Aorta (tissue), 5 donors: ENCODE results near the gene NOXRED1. TPM values are rescaled to one million over a fixed set of nuclear protein-coding genes. Genes with fewer than 3 reads are reported as not detected.

Experiments used
- ATAC-seq: fragments of 200-7000 bp; cut with Tn5 transposase; one replicate; pipeline ENCODE4 v1.9.1; 2022; ENCODE audit warnings: moderate library complexity; ENCODE audit not compliant: low FRiP score
- DNase-seq, 2 donors: peaks; one replicate each; pipeline ENCODE4 v3.0.0-alpha.2; 2020
- H3K27ac ChIP-seq, 2 donors: one replicate each; pipeline ENCODE4 v1.5.1; 2013; ENCODE audit warnings: low read length in 2 of 2, mild to moderate bottlenecking in 2 of 2, moderate library complexity in 2 of 2, control low read depth in 1 of 2, inconsistent platforms in 1 of 2, low read depth in 1 of 2
- H3K27me3 ChIP-seq, 2 donors: one replicate each; pipeline ENCODE4 v1.6.1; 2013; ENCODE audit warnings: control low read depth in 1 of 2, low read length in 1 of 2, mild to moderate bottlenecking in 1 of 2, moderate library complexity in 1 of 2; ENCODE audit not compliant: insufficient read depth in 2 of 2, control insufficient read depth in 1 of 2
- H3K36me3 ChIP-seq, 2 donors: one replicate each; pipeline ENCODE4 v1.6.1; 2013; ENCODE audit warnings: control low read depth in 1 of 2, low read length in 1 of 2, mild to moderate bottlenecking in 1 of 2; ENCODE audit not compliant: insufficient read depth in 2 of 2, control insufficient read depth in 1 of 2
- H3K4me1 ChIP-seq, 2 donors: one replicate each; pipeline ENCODE4 v1.6.1; 2013; ENCODE audit warnings: low read length in 2 of 2, control low read depth in 1 of 2, mild to moderate bottlenecking in 1 of 2, moderate library complexity in 1 of 2; ENCODE audit not compliant: insufficient read depth in 2 of 2, control insufficient read depth in 1 of 2
- H3K4me3 ChIP-seq, 2 donors: one replicate each; pipeline ENCODE4 v1.5.1; 2013; ENCODE audit warnings: low read length in 2 of 2, control low read depth in 1 of 2, mild to moderate bottlenecking in 1 of 2
- H3K9me3 ChIP-seq: one replicate; pipeline ENCODE4 v1.6.1; 2013; ENCODE audit warnings: mild to moderate bottlenecking, low read length; ENCODE audit not compliant: control insufficient read depth
- WGBS, 2 donors: extraction: QIAGEN DNeasy Blood & Tissue Kit; methylation state at CpG; one replicate each; pipeline ENCODE4 v1.1.7; 2013; 5-methylcytosine and 5-hydroxymethylcytosine counted together
- intact Hi-C, 2 donors: fragments of 100-400 bp; cut with DNase I; formaldehyde crosslinking; loops; one replicate each; pipeline versions ENCODE4 v1.14.2 to v1.15.0; 2022
- polyA plus RNA-seq, 2 donors: library from polyadenylated mRNA; stranded (reverse); fragments of 200-250 nt; gene quantifications; one replicate each; pipeline ENCODE4 v1.2.3, GENCODE V29; 2013
- total RNA-seq, 2 donors: library from RNA; stranded (reverse); fragmentation: NEBNext Ultra II Directional; extraction: Animal tissue kit (Norgen Biotek cat#: 25700); gene quantifications; one replicate each; pipeline ENCODE4 v1.2.1, GENCODE V29; 2021
- donor health status: healthy with polysubstance abuse.
- donor health status: Bipolar disorder and iron deficiency.
- donor health status: DM: no; HTN: no; CAD: no.
- donor health status: DM: no; HTN: no; CAD: no.
- donor health status: DM: yes; HTN: yes; CAD: no.

The NOXRED1 gene
- total and polyA plus RNA-seq, 4 donors: 0.13 to 1.0 (median 0.32) TPM; not detected in 1

GRCh38 chr14:77457115-77457521, 33.8 kb upstream of the NOXRED1 start:
- no peaks in the 10 kb centered on the region for H3K27me3 ChIP-seq
- peaks cover 1 to 11% of the 10 kb centered on the region in 2 donors for H3K36me3 ChIP-seq
- no peaks in the 10 kb centered on the region for H3K4me1 ChIP-seq
- no peaks in the 10 kb centered on the region for H3K9me3 ChIP-seq
- DNase-seq (peak in 1 of 2 donors; percentile 52), ATAC-seq (peak; percentile 2)
- peak overlapping the region in 1 of 2 donors; percentile 55 for H3K27ac ChIP-seq
- 0% methylated on average over 18 of the region's 18 CpGs for WGBS, 2 donors
- H3K4me3 ChIP-seq: peak overlapping the region; percentile 65 to 79
- intact Hi-C loops: loop anchor here (5.0 to 10.0 kb wide), 4 partner anchors 90 to 250 kb away; partner anchors contain the start of genes GSTZ1 (in 2 of the 2), POMT2 (in 2 of the 2), ALKBH1 (in 1 of the 2) and SLIRP (in 1 of the 2)

GRCh38 chr14:77455966-77456640, 32.8 kb upstream of the NOXRED1 start:
- intact Hi-C loops: loop anchor here (5.0 to 10.0 kb wide), 4 partner anchors 91 to 251 kb away; partner anchors contain the start of genes GSTZ1 (in 2 of the 2), POMT2 (in 2 of the 2), ALKBH1 (in 1 of the 2) and SLIRP (in 1 of the 2)
- DNase-seq: no peak
- 75 to 77% methylated on average over 2 of the region's 2 CpGs for WGBS, 2 donors

GRCh38 chr14:77442196-77442595, 18.9 kb upstream of the NOXRED1 start:
- H3K27ac ChIP-seq: no peak overlapping the region
- DNase-seq (no peak), ATAC-seq (no peak)
- no peaks in the 10 kb centered on the region for H3K4me1 ChIP-seq
- peaks cover 12 to 15% of the 10 kb centered on the region in 2 donors for H3K36me3 ChIP-seq
- intact Hi-C loops: no loop called here
- H3K9me3 ChIP-seq: no peaks in the 10 kb centered on the region
- H3K27me3 ChIP-seq: no peaks in the 10 kb centered on the region
- 95 to 97% methylated on average over 2 of the region's 2 CpGs for WGBS, 2 donors
- no peak overlapping the region for H3K4me3 ChIP-seq

More at GRCh38 chr14:77455966-77456640, 32.8 kb upstream of the NOXRED1 start:
- Histone ChIP-seq H3K36me3 (peaks cover 1 to 9% of the 10 kb centered on the region in 2 donors), H3K27me3 (no peaks in the 10 kb centered on the region), H3K27ac (no peak overlapping the region), H3K4me1 (no peaks in the 10 kb centered on the region), H3K4me3 (peak overlapping the region in 1 of 2 donors; percentile 79), H3K9me3 (no peaks in the 10 kb centered on the region)
- no peak for ATAC-seq

GRCh38 chr14:77439861-77440260, 16.5 kb upstream of the NOXRED1 start:
- H3K36me3 ChIP-seq: peaks cover 19% of the 10 kb centered on the region in 2 donors
- no peak overlapping the region for H3K27ac ChIP-seq
- H3K9me3 ChIP-seq: no peaks in the 10 kb centered on the region
- 84% methylated on average over 4 of the region's 4 CpGs for WGBS, 2 donors
- no peak for ATAC-seq
- DNase-seq: no peak
- no peak overlapping the region for H3K4me3 ChIP-seq
- intact Hi-C loops: no loop called here
- H3K4me1 ChIP-seq: no peaks in the 10 kb centered on the region
- H3K27me3 ChIP-seq: no peaks in the 10 kb centered on the region

- Histone ChIP-seq H3K27me3 (no peaks in the 10 kb centered on the region), H3K27ac (no peak overlapping the region), H3K4me1 (no peaks in the 10 kb centered on the region), H3K36me3 (peaks cover 19% of the 10 kb centered on the region in 2 donors), H3K4me3 (no peak overlapping the region), H3K9me3 (no peaks in the 10 kb centered on the region)
- DNase-seq (no peak), ATAC-seq (no peak)
- intact Hi-C loops: no loop called here
- WGBS, 2 donors: 99 to 100% methylated on average over 1 of the region's 1 CpG
Measured at GRCh38 chr14:77438596-77438995, 15.3 kb upstream of the NOXRED1 start.

- H3K4me1 ChIP-seq: no peaks in the 10 kb centered on the region
- H3K36me3 ChIP-seq: peaks cover 3 to 11% of the 10 kb centered on the region in 2 donors
- WGBS, 2 donors: 96 to 100% methylated on average over 3 of the region's 3 CpGs
- ATAC-seq (no peak), DNase-seq (no peak)
- no peak overlapping the region for H3K27ac ChIP-seq
- intact Hi-C loops: no loop called here
- H3K9me3 ChIP-seq: no peaks in the 10 kb centered on the region
- no peaks in the 10 kb centered on the region for H3K27me3 ChIP-seq
- H3K4me3 ChIP-seq: no peak overlapping the region
Measured at GRCh38 chr14:77436042-77436441, 12.7 kb upstream of the NOXRED1 start.

GRCh38 chr14:77426396-77426795, 3.1 kb upstream of the NOXRED1 start:
- WGBS, 2 donors: 96 to 98% methylated on average over 3 of the region's 3 CpGs
- ATAC-seq (no peak), DNase-seq (no peak)
- Histone ChIP-seq H3K27me3 (no peaks in the 10 kb centered on the region), H3K36me3 (peaks cover 27 to 29% of the 10 kb centered on the region in 2 donors), H3K9me3 (peaks cover 2% of the 10 kb centered on the region), H3K4me1 (no peaks in the 10 kb centered on the region), H3K27ac (no peak overlapping the region), H3K4me3 (no peak overlapping the region)
- intact Hi-C loops: no loop called here

GRCh38 chr14:77424862-77425261, 1.5 kb upstream of the NOXRED1 start:
- peaks cover 2% of the 10 kb centered on the region for H3K9me3 ChIP-seq
- H3K27ac ChIP-seq: no peak overlapping the region
- peaks cover 27 to 29% of the 10 kb centered on the region in 2 donors for H3K36me3 ChIP-seq
- intact Hi-C loops: no loop called here
- no peak for DNase-seq
- WGBS, 2 donors: 86 to 87% methylated on average over 3 of the region's 3 CpGs
- H3K4me3 ChIP-seq: no peak overlapping the region
- ATAC-seq: no peak
- H3K27me3 ChIP-seq: no peaks in the 10 kb centered on the region
- H3K4me1 ChIP-seq: no peaks in the 10 kb centered on the region

- 34 to 78% methylated on average over 2 of the region's 2 CpGs for WGBS, 2 donors
- H3K36me3 ChIP-seq: peaks cover 7 to 9% of the 10 kb centered on the region in 2 donors
- DNase-seq: no peak
- peaks cover 4% of the 10 kb centered on the region for H3K9me3 ChIP-seq
- no peaks in the 10 kb centered on the region for H3K27me3 ChIP-seq
- no peak for ATAC-seq
- intact Hi-C loops: no loop called here
- no peak overlapping the region for H3K27ac ChIP-seq
- no peaks in the 10 kb centered on the region for H3K4me1 ChIP-seq
- no peak overlapping the region for H3K4me3 ChIP-seq
Measured at GRCh38 chr14:77421201-77421600, 2.1 kb downstream of the NOXRED1 start.
